HepG2 (cell line): ENCODE measurements around the gene LYSMD1. TPM values are rescaled to one million over a fixed set of nuclear protein-coding genes. Genes with fewer than 3 reads are reported as not detected.

Source experiments
- FOSL1 ChIP-seq: sonication (generic); formaldehyde crosslinking; IDR thresholded peaks from 2 replicates; pipeline ENCODE4 v1.9.0; 2021; ENCODE audit warnings: missing genetic modification reagents, borderline replicate concordance
- HNRNPLL ChIP-seq: fragments of 200-400 bp; formaldehyde crosslinking; IDR thresholded peaks from 2 replicates; pipeline ENCODE4 v1.6.1; 2017; ENCODE audit warnings: mild to moderate bottlenecking, low read depth, low read length; ENCODE audit not compliant: poor library complexity, severe bottlenecking
- JARID2 ChIP-seq: sonication (generic); formaldehyde crosslinking; IDR thresholded peaks from 2 replicates; pipeline ENCODE4 v1.8.1; 2023; ENCODE audit warnings: missing genetic modification reagents, inconsistent platforms; ENCODE audit not compliant: insufficient replicate concordance
- NR0B2 ChIP-seq: sonication (generic); formaldehyde crosslinking; IDR thresholded peaks from 2 replicates; pipeline ENCODE4 v1.4.0; 2020; ENCODE audit warnings: mild to moderate bottlenecking, missing genetic modification reagents
- SMAD9 ChIP-seq: sonication (generic); formaldehyde crosslinking; IDR thresholded peaks from 2 replicates; pipeline ENCODE4 v1.5.1; 2020; ENCODE audit warnings: mild to moderate bottlenecking, missing genetic modification reagents
- ZBTB40 ChIP-seq, 2 experiments: fragments of 450-650 bp in 1 of 2; sonication (generic) in 1 of 2; formaldehyde crosslinking in 1 of 2; IDR thresholded peaks; 2 replicates each; pipeline versions ENCODE4 v1.6.1 to v1.8.0; 2016 to 2022; ENCODE audit warnings: antibody characterized with exemption in 1 of 2, mild to moderate bottlenecking in 1 of 2, missing genetic modification reagents in 1 of 2
- ZFP36L1 ChIP-seq: sonication (generic); formaldehyde crosslinking; IDR thresholded peaks from 2 replicates; pipeline ENCODE4 v1.8.0; 2022; ENCODE audit warnings: mild to moderate bottlenecking, missing genetic modification reagents, moderate library complexity
- ZNF577 ChIP-seq: sonication (generic); formaldehyde crosslinking; IDR thresholded peaks from 2 replicates; pipeline ENCODE4 v1.4.0; 2020; ENCODE audit warnings: mild to moderate bottlenecking, low read depth, missing genetic modification reagents, borderline replicate concordance
- polyA plus RNA-seq, 8 experiments: library from polyadenylated mRNA; depleted of rRNA in 3 of 8; stranded (reverse) in 7 of 8; unstranded in 1 of 8; fragments of >200 nt; fragmentation: Illumina TruSeq in 4 of 8; extraction: Trizol in 4 of 8; gene quantifications; 2 replicates each; pipeline versions ENCODE4 v1.2.1 to v1.2.3, GENCODE V29; 2011 to 2016; ENCODE audit warnings: low read depth in 4 of 8, missing spikeins in 1 of 8, mixed read lengths in 1 of 8; ENCODE audit not compliant: insufficient read depth in 1 of 8
- total RNA-seq, 5 experiments: library from RNA; depleted of rRNA; stranded (reverse); fragments of >200 nt; fragmentation: Illumina TruSeq; extraction: Trizol; gene quantifications; 2 replicates each; pipeline ENCODE4 v1.2.3, GENCODE V29; 2016; ENCODE audit warnings: low read depth in 1 of 5

The LYSMD1 gene
- total and polyA plus RNA-seq, 2 of the 13 experiments (the other 11 are each of a cell fraction or from before 2014, with no cell fraction given) = 3.8 to 4.8 TPM

- TF ChIP-seq SMAD9 (CRISPR knock-in tag) (no peak), ZBTB40 (IDR thresholded peaks at IDR 0.05) (no peak), ZBTB40 (CRISPR knock-in tag; IDR thresholded peaks at IDR 0.05) (no peak), HNRNPLL (no peak), ZNF577 (0 out of 2 replicates have a peak, but pooled peaks have one; percentile 56), FOSL1 (CRISPR knock-in tag) (no peak), NR0B2 (CRISPR knock-in tag) (no peak), JARID2 (CRISPR knock-in tag) (peak; percentile 21), ZFP36L1 (CRISPR knock-in tag) (no peak)
These were observed 393 bp downstream of the LYSMD1 start (continued) for GRCh38 chr1:151165281-151165737.
